Measurements from ENCODE around the gene NFIA. TPM values are rescaled to one million over a fixed set of nuclear protein-coding genes. Genes with fewer than 3 reads are reported as not detected.

The NFIA gene
- total and polyA plus RNA-seq, 2 donors (not counting 1 experiment from before 2014, with no cell fraction given) = 0.28 to 0.54 TPM

GRCh38 chr1:61190618-61191432 is 108.5 kb downstream of the NFIA start:
- Histone ChIP-seq H4K20me1 (ENCODE audit: control insufficient read depth, insufficient read depth, low read length, poor library complexity, severe bottlenecking) (no peaks in the 10 kb centered on the region), H3K79me2 (ENCODE audit: control insufficient read depth, insufficient read depth, low read length) (no peaks in the 10 kb centered on the region), H3K27ac (ENCODE audit: low read length in 2 of 2) (no peak overlapping the region), H3K4me2 (replicated peaks; ENCODE audit: low read depth, low read length, poor library complexity, severe bottlenecking) (no peak overlapping the region), H3K4me3 (ENCODE audit: control extremely low read depth in 1 of 5, extremely low read depth in 1 of 5, insufficient read depth in 1 of 5, low read depth in 2 of 5, low read length in 4 of 5) (no peak overlapping the region), H3K9me3 (ENCODE audit: control extremely low read depth in 1 of 3, control insufficient read depth in 2 of 3, insufficient read depth in 1 of 3, low read length in 2 of 3) (no peaks in the 10 kb centered on the region), H3K27me3 (replicated peaks in 1 of 4; ENCODE audit: control extremely low read depth in 1 of 4, control insufficient read depth in 3 of 4, insufficient read depth in 4 of 4, low read length in 3 of 4) (peaks cover 0 to 2% (median 0%) of the 10 kb centered on the region in 4 experiments), H3K9ac (ENCODE audit: low read length) (no peak overlapping the region), H3K36me3 (replicated peaks in 1 of 2; ENCODE audit: control extremely low read depth in 1 of 2, control insufficient read depth in 1 of 2, extremely low read depth in 1 of 2, insufficient read depth in 2 of 2, low read length in 1 of 2) (no peaks in the 10 kb centered on the region), H3K4me1 (ENCODE audit: control insufficient read depth in 2 of 2, insufficient read depth in 2 of 2, low read length in 2 of 2) (no peaks in the 10 kb centered on the region), H2AFZ (ENCODE audit: insufficient read depth, low read depth, low read length, poor library complexity, severe bottlenecking) (no peak overlapping the region)
- WGBS (ENCODE audit: insufficient coverage) = 100% methylated on average over 3 of the region's 5 CpGs
- ATAC-seq (ENCODE audit: low read depth) (no peak), DNase-seq (no peak)
- no peak overlapping the region for H3K27ac Mint-ChIP-seq
- no peaks in the 10 kb centered on the region for H3K9me3 Mint-ChIP-seq (ENCODE audit: insufficient read depth)
- POLR2A ChIA-PET = no interaction called here
- intact Hi-C loops (cut with micrococcal nuclease) = no loop called here
- CTCF ChIA-PET = no interaction called here
- H3K27me3 Mint-ChIP-seq = peaks cover 8% of the 10 kb centered on the region
- no peak for TF ChIP-seq EZH2 (IDR thresholded peaks at IDR 0.05; ENCODE audit: borderline replicate concordance, insufficient read depth, low read depth, low read length, poor library complexity, severe bottlenecking)
- no peak for TF ChIP-seq CTCF (IDR thresholded peaks at IDR 0.05)
- no peaks in the 10 kb centered on the region for H3K4me1 Mint-ChIP-seq
- no peak overlapping the region for H3K4me3 Mint-ChIP-seq

GRCh38 chr1:61191433-61191720 is 109.0 kb downstream of the NFIA start:
- H3K9me3 Mint-ChIP-seq (ENCODE audit: insufficient read depth) = no peaks in the 10 kb centered on the region
- H3K4me2 ChIP-seq (replicated peaks; ENCODE audit: low read depth, low read length, poor library complexity, severe bottlenecking) = no peak overlapping the region
- TF ChIP-seq CTCF (IDR thresholded peaks at IDR 0.05) (no peak), EZH2 (IDR thresholded peaks at IDR 0.05; ENCODE audit: borderline replicate concordance, insufficient read depth, low read depth, low read length, poor library complexity, severe bottlenecking) (no peak)
- H3K4me1 Mint-ChIP-seq = no peaks in the 10 kb centered on the region
- ChIA-PET POLR2A (no interaction called here), CTCF (no interaction called here)
- no peaks in the 10 kb centered on the region for H3K4me1 ChIP-seq (ENCODE audit: control insufficient read depth in 2 of 2, insufficient read depth in 2 of 2, low read length in 2 of 2)
- H3K27ac Mint-ChIP-seq = no peak overlapping the region
- H3K9ac ChIP-seq (ENCODE audit: low read length) = no peak overlapping the region
- H3K27me3 Mint-ChIP-seq = peaks cover 5% of the 10 kb centered on the region
- ATAC-seq (ENCODE audit: low read depth) = no peak
- no peaks in the 10 kb centered on the region for H3K36me3 ChIP-seq (replicated peaks in 1 of 2; ENCODE audit: control extremely low read depth in 1 of 2, control insufficient read depth in 1 of 2, extremely low read depth in 1 of 2, insufficient read depth in 2 of 2, low read length in 1 of 2)
- no peaks in the 10 kb centered on the region for H4K20me1 ChIP-seq (ENCODE audit: control insufficient read depth, insufficient read depth, low read length, poor library complexity, severe bottlenecking)
- DNase-seq = no peak
- intact Hi-C loops (cut with micrococcal nuclease) = no loop called here
- no peak overlapping the region for H2AFZ ChIP-seq (ENCODE audit: insufficient read depth, low read depth, low read length, poor library complexity, severe bottlenecking)
- H3K79me2 ChIP-seq (ENCODE audit: control insufficient read depth, insufficient read depth, low read length) = no peaks in the 10 kb centered on the region
- no CpG with 5 or more reads among the region's 1 CpG for WGBS (ENCODE audit: insufficient coverage)
- no peak overlapping the region for H3K4me3 Mint-ChIP-seq
- no peak overlapping the region for H3K27ac ChIP-seq (ENCODE audit: low read length in 2 of 2)
- no peaks in the 10 kb centered on the region for H3K9me3 ChIP-seq (ENCODE audit: control extremely low read depth in 1 of 3, control insufficient read depth in 2 of 3, insufficient read depth in 1 of 3, low read length in 2 of 3)
- no peak overlapping the region for H3K4me3 ChIP-seq (ENCODE audit: control extremely low read depth in 1 of 5, extremely low read depth in 1 of 5, insufficient read depth in 1 of 5, low read depth in 2 of 5, low read length in 4 of 5)
- peaks cover 0 to 2% (median 0%) of the 10 kb centered on the region in 4 experiments for H3K27me3 ChIP-seq (replicated peaks in 1 of 4; ENCODE audit: control extremely low read depth in 1 of 4, control insufficient read depth in 3 of 4, insufficient read depth in 4 of 4, low read length in 3 of 4)

Data from B cell (primary cell).